NCI-H510A treated with DMSO at 0.1 percent for 48 hours (cell line): ENCODE measurements around the gene WNT1.

Experiments used
- DNase-seq: peaks from one replicate; lab custom pipeline; 2025; lab: John Stamatoyannopoulos, UW

WNT1 gene

DNA sequence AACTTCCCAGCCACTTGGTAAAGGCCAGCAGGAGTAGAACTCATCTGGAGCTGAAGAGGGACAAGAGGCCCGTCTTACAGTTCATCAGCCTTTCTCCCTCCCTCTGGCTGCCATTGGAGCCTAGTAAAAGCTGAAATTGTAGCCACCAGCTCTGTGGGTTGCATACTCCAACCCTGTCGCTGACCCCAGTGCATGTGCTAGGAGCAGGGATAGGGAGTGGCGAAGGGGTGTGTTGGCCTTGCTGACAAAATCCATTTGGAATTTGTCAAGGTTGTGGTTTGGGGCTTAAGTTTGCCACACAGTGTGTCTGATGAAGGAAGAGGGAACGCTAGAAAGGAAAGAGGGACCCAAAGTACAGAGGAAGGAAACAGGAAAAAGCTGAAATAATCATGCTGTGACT is 16.8 kb upstream of the WNT1 start:
- DNase-seq: no peak

DNA sequence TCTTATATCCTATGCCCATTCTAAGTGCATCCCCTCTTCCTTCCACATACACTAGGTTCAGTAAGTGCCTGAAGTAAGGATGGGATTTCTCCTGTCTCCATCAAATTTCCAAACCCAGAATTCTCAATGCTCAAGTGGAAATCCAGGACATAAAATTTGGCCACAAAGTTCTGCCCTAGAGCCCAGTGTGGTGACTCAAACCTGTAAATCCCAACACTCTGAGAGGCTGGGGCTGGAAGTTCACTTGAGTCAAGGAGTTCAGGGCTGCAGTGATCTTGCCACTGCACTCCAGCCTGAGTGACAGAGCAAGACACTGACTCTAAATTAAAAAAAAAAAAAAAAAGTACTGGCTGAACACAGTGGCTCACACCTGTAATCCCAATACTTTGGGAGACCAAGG is 16.3 kb upstream of the WNT1 start:
- DNase-seq: no peak

DNA sequence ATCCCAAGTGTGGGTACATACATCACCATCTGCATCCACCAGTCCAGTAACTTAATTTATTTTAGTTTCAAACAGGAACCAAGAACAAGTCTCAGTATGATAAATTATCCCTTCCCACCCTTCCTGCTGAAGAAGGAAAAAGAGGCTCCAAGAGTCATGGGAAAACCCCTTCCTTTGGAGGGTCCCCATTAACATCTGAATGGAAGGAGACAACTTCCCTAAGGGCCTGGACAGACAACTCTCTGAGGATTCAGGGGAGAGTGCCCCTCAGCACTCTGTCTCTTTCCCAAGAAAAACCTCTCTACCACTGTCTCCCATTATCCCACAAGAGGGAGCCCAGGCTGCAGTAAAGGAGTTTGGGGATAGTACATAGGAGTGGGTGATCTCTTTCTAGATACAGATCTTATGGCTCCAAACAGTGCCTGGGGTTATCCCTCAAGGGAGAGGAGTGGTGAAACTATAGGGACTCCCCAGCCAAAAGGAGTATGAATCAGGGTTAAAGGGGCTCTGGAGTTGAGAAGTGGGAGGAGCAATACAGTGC is 12.8 kb upstream of the WNT1 start:
- DNase-seq: no peak

DNA sequence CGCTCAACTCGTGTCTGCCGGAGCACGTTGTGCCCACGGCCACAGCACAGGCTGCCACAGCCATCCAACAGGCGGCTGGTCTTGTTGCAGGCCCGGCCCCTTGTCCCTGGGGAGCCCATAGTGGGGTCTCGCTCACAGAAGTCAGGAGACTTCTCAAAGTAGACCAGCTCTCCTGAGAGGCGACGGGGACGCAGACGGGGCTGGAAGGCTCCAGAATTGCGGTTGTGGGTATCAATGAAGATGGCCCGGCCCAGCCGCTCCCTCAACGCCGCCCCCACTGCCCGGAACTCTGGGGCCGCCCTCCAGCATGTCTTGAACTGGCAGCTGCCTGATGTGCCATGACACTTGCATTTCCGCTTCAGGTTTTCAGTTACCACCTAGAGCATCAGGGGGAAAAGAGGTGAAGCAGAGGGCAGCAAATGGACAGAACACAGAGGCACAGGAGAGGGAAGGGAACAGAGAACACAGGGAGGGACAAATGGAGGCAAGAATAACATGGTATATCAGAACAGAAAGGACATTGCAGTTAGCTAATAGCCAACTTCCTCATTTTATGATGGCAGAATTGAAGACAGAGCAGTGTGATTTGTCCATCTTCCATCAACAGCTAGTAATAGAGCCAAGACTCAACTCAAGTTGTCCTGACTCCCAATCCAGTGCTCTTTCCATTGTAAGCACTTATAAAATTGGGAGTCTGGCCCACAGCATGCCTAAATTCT is 11.8 kb upstream of the WNT1 start:
- no peak for DNase-seq

- DNase-seq: no peak
These were observed 10.1 kb upstream of the WNT1 start for GRCh38 chr12:48967991-48968390.

- DNase-seq: no peak
These were observed 9.7 kb upstream of the WNT1 start for GRCh38 chr12:48968467-48968866.

DNA sequence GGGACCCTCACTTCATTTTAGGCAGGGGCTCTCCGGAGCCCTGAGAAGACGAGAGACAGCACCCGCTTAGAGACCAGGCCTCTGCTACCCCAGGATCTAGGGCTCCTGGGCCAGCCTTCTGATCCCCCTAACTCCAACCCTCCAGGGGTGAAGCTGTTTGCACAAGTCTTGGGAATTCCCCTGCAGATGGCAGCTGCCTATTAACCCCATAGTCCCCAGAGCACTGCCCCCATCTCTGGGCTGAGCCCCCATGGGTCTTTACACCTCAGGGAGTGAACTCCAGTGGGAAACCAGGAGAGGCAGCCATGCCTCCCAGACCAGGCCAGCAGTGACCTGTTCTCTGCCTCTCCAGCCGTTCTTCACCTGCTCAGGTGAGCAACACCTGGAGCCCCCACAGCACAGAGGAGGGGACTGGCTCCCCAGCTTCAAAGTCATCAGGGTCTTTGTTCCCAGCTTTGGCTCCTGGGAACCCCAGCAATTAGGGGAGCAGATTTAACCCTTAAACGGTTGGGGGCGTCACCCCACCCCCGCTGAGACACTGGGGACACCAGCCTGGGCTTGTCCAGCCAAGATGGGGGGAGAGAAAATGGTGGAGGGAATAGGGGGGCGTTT is 8.9 kb upstream of the WNT1 start:
- no peak for DNase-seq

DNA sequence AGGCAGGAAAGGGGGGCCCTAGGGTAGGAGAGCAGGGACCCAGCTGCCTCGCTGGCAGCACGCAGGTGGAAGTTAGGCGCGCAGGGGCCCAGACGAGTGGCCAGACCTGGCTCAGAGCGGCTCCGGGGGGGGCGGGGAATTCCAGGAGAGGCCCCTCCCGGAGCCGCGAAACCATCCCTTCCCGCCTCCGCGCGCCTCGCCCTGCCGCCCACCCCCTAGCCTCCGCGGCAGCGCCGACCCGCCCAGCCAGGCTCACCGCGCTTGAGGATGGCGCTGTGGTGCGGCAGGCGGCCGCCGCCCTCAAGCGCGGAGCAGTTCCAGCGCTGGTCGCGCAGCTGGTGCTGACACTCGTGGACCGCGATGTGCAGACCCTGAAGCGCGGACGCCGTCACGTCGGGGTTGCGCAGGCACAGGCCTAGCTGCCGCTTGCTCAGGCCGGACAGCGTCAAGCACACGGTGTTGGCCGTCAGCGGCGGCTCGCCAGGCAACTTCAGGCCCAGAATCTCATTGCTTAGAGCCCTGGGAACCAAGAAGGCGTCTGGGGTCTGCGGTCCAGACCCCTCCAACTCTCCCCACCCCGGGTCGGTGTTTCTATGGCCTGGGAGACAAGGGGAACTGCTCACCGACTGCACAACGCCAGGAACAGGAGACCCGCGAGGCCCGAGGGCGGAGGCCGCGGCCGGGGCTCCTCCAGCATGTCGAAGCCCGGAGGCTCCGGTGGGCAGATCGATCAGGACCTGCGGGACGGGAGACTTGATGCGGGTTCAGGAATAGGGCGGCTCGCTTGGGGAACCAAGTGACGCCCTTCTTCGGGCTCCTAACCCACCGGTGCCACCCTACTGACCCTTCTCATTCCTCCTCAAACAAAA is 8.1 kb upstream of the WNT1 start:
- DNase-seq: no peak

DNA sequence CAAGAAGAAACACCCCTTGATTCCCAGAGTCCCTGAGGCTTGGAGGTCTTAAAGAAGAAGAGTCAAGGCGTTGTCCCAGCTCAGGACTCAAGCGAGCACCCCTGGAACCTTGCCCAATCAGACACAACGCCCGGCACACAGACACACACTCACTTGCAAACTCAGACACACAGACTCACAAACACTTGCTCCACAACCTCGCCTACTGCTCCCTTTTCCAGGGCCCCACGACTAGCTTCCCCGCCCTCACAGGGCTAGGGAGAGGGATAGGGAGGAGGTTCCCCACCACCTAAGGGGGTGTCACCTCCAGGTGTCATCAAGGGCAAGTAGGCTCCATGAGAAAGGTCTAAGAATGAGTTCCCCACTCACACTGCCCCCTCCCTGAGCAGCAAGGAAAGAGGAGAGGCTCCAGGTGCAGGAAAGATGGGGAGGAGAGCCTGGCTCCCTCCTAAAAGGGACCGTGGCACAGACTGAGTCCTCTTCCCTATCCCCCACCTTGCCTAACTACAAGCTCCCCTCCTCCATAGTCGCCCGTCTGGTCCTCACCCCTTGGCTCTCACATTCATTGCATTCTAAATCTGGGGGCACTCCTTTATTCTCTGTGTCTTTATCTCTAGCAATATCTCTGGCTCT is 7.3 kb upstream of the WNT1 start:
- DNase-seq: no peak

GRCh38 chr12:48972213-48972951 is 5.7 kb upstream of the WNT1 start:
- no peak for DNase-seq

GRCh38 chr12:48972952-48973483 is 5.1 kb upstream of the WNT1 start:
- DNase-seq: no peak

DNA sequence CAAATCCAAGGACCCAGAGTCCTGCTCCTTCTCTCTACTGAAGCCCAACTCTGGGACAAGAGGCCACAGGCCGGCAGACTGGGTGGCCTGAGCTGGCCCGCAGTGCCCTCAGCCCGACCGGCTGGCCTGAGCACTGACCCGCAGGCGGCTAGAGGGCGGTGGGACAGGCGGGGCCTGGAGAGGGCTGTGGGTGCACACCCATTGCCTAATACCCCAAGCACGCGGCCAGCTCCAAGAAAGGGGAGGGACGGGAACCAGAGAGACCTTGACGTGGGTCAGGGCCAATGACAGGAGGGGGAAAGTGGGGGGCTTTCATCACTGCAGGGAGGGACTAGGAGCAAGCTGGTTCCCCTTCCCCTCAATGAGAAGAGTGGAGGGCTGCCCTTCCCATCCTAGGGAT is 4.6 kb upstream of the WNT1 start:
- DNase-seq: no peak

- no peak for DNase-seq
These were observed 4.0 kb upstream of the WNT1 start for GRCh38 chr12:48973941-48974673.

- no peak for DNase-seq
These were observed 536 bp upstream of the WNT1 start for GRCh38 chr12:48977290-48978281.

- DNase-seq: no peak
These were observed 849 bp downstream of the WNT1 start for GRCh38 chr12:48978741-48979601.

DNA sequence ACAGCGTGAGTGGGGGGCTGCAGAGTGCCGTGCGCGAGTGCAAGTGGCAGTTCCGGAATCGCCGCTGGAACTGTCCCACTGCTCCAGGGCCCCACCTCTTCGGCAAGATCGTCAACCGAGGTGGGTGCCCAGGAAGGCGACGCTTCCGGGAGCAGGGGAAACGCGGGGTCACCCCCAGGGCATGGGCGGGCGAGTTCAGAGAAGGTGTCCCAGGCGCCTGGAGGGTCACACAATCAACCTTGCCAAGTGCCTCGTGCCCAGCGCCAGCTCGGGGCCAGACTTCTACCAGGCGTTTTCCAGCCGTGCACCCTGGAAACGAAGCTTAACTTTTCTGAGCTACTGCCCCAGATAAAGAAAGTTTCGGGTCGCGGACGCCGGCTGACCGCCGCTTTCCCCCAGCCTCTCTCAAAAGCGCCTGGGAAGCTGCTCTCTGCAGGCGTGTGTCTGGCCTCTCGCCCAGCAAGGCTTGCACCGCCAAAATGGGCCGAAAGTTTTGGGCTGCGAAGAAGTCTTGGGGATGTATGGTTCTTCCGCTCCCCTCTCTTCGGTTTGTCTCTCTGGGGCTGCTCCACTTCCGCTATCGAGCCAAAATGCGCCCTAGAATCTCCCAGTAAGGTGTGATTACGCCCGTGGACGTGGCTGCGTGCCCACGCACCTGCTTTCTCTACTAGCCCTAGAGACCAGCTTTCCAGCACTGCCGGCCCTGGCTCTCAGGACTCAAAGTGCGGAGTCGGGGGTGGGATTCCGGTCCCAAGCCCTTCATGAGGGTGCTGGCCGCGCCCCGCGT is 1.7 kb downstream of the WNT1 start:
- no peak for DNase-seq

DNA sequence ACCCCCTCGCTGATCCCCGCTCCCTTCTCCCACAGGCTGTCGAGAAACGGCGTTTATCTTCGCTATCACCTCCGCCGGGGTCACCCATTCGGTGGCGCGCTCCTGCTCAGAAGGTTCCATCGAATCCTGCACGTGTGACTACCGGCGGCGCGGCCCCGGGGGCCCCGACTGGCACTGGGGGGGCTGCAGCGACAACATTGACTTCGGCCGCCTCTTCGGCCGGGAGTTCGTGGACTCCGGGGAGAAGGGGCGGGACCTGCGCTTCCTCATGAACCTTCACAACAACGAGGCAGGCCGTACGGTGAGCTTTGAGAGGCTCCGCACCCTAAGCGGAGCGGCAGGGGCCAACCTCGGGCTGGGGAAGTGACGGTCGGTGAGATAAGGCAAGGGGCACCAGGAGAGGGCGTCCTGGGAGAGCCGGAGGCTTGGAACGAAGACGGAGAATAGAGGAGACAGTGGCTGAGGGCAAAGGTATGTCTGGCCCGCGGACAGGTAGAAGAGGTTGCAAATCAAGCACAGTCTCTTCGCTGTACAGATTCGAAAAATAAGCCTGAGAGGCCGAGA is 2.3 kb downstream of the WNT1 start:
- peak; percentile 51 for DNase-seq
